Bronchial epithelial cell (primary cell): Measurements from ENCODE around the gene HERC4. TPM values are rescaled to one million over a fixed set of nuclear protein-coding genes. Genes with fewer than 3 reads are reported as not detected.
"Not testable (repeated sequence)": the region's sequence is repeated elsewhere in the genome, so short reads cannot be mapped to it uniquely, and the experiment has no call there.

Source experiments
- DNase-seq: peaks from one replicate; pipeline ENCODE4 v3.0.0-alpha.2; 2010; ENCODE audit warnings: low read depth
- FAIRE-seq: peaks from 2 replicates; lab custom pipeline; 2011; peaks lifted over from hg19 to GRCh38; lab: Jason Lieb, UNC
- H3K27me3 ChIP-seq: 2 replicates; pipeline ENCODE4 v1.5.1; 2011; ENCODE audit warnings: low read length; ENCODE audit not compliant: control insufficient read depth, insufficient read depth
- H3K36me3 ChIP-seq: 2 replicates; pipeline ENCODE4 v1.5.1; 2011; ENCODE audit warnings: low read length; ENCODE audit not compliant: control insufficient read depth, insufficient read depth
- H3K4me3 ChIP-seq: 2 replicates; pipeline ENCODE4 v1.5.1; 2011; ENCODE audit warnings: mild to moderate bottlenecking, low read depth, low read length, control low read depth
- CTCF ChIP-seq: IDR thresholded peaks from 2 replicates; pipeline ENCODE4 v1.5.1; 2011; ENCODE audit warnings: mild to moderate bottlenecking, moderate library complexity, low read length, control low read depth, inconsistent platforms; ENCODE audit not compliant: insufficient read depth, severe bottlenecking
- total RNA-seq: library from RNA; depleted of rRNA; stranded (reverse); fragments of >200 nt; gene quantifications from 2 replicates; pipeline ENCODE4 v1.2.1, GENCODE V29; 2014

HERC4 gene
- total RNA-seq, 1 donor from 2014 or later: 37.9 TPM

GRCh38 chr10:67883710-67884312, 191.3 kb downstream of the HERC4 start:
- DNase-seq (no peak), FAIRE-seq (no peak)
- TF ChIP-seq CTCF: no peak

GRCh38 chr10:67878133-67878532, 196.9 kb downstream of the HERC4 start:
- no peak for DNase-seq
- H3K36me3 ChIP-seq: no peaks in the 10 kb centered on the region

More at GRCh38 chr10:67883710-67884312, 191.3 kb downstream of the HERC4 start:
- peak overlapping the region; percentile 77 for H3K4me3 ChIP-seq
- peaks cover 3% of the 10 kb centered on the region for H3K36me3 ChIP-seq
- H3K27me3 ChIP-seq: no peaks in the 10 kb centered on the region

GRCh38 chr10:67877421-67877820, 197.7 kb downstream of the HERC4 start:
- not testable (repeated sequence) for H3K4me3 ChIP-seq, DNase-seq, FAIRE-seq, H3K27me3 ChIP-seq, H3K36me3 ChIP-seq

More at GRCh38 chr10:67878133-67878532, 196.9 kb downstream of the HERC4 start:
- Histone ChIP-seq H3K4me3 (no peak overlapping the region), H3K27me3 (no peaks in the 10 kb centered on the region)
- FAIRE-seq: no peak
- TF ChIP-seq CTCF: no peak

- FAIRE-seq: no peak
- no peaks in the 10 kb centered on the region for H3K36me3 ChIP-seq
- no peak overlapping the region for H3K4me3 ChIP-seq
- no peak for TF ChIP-seq CTCF
- no peak for DNase-seq
- H3K27me3 ChIP-seq: no peaks in the 10 kb centered on the region
These were observed 199.5 kb downstream of the HERC4 start for GRCh38 chr10:67875340-67876238.

Other genes with a start within 250 kb of the HERC4 start
- 0.26 TPM in 1 of 2 replicates, not detected in the other for gene DNAJC12, start 237.1 kb downstream of the HERC4 start, total RNA-seq
- 9.9 and 10.8 TPM in 2 replicates for gene SIRT1, start 190.6 kb downstream of the HERC4 start, total RNA-seq
- gene MYPN, start 34.2 kb upstream of the HERC4 start, total RNA-seq: not detected in 2 replicates
- gene ATOH7, start 156.8 kb upstream of the HERC4 start, total RNA-seq: under 0.01 TPM in 1 of 2 replicates, not detected in the other